Measurements from ENCODE around the gene ATXN1.

ATXN1 gene

GRCh38 chr6:16608444-16608843 lies 152.8 kb downstream of the ATXN1 start:
- TF ChIP-seq CTCF (IDR thresholded peaks at IDR 0.05; ENCODE audit: low read depth, low read length, missing control alignments), result no peak
- no peak overlapping the region for H3K4me3 ChIP-seq (replicated peaks; ENCODE audit: low read depth, low read length)
- DNase-seq (ENCODE audit: extremely low read depth, low read depth), result no peak

- no peak for DNase-seq (ENCODE audit: extremely low read depth, low read depth)
- no peak for TF ChIP-seq CTCF (IDR thresholded peaks at IDR 0.05; ENCODE audit: low read depth, low read length, missing control alignments)
- no peak overlapping the region for H3K4me3 ChIP-seq (replicated peaks; ENCODE audit: low read depth, low read length)
Observed at GRCh38 chr6:16602035-16602434, 159.2 kb downstream of the ATXN1 start.

GRCh38 chr6:16600701-16601100 lies 160.6 kb downstream of the ATXN1 start:
- DNase-seq (ENCODE audit: extremely low read depth, low read depth), result no peak
- no peak for TF ChIP-seq CTCF (IDR thresholded peaks at IDR 0.05; ENCODE audit: low read depth, low read length, missing control alignments)
- no peak overlapping the region for H3K4me3 ChIP-seq (replicated peaks; ENCODE audit: low read depth, low read length)

GRCh38 chr6:16600026-16600425 lies 161.2 kb downstream of the ATXN1 start:
- H3K4me3 ChIP-seq (replicated peaks; ENCODE audit: low read depth, low read length), result no peak overlapping the region
- no peak for DNase-seq (ENCODE audit: extremely low read depth, low read depth)
- no peak for TF ChIP-seq CTCF (IDR thresholded peaks at IDR 0.05; ENCODE audit: low read depth, low read length, missing control alignments)

- H3K4me3 ChIP-seq (replicated peaks; ENCODE audit: low read depth, low read length), result no peak overlapping the region
- no peak for TF ChIP-seq CTCF (IDR thresholded peaks at IDR 0.05; ENCODE audit: low read depth, low read length, missing control alignments)
- no peak for DNase-seq (ENCODE audit: extremely low read depth, low read depth)
Observed at GRCh38 chr6:16596616-16597331, 164.5 kb downstream of the ATXN1 start.

- no peak for DNase-seq (ENCODE audit: extremely low read depth, low read depth)
- TF ChIP-seq CTCF (IDR thresholded peaks at IDR 0.05; ENCODE audit: low read depth, low read length, missing control alignments), result no peak
- no peak overlapping the region for H3K4me3 ChIP-seq (replicated peaks; ENCODE audit: low read depth, low read length)
Observed at GRCh38 chr6:16595514-16596120, 165.6 kb downstream of the ATXN1 start.

All from HFF-Myc (cell line).